GM21528 (cell line): ENCODE data around the gene MTHFSD.

ENCODE experiments used
- ATAC-seq: cut with Tn5 transposase; IDR thresholded peaks from one replicate; pipeline ENCODE4 v1.9.1; 2021; ENCODE audit warnings: mild to moderate bottlenecking, moderate library complexity; ENCODE audit not compliant: unreplicated experiment, low FRiP score

MTHFSD gene

GRCh38 chr16:86570558-86571529 is 15.8 kb upstream of the MTHFSD start:
- ATAC-seq, result no peak

GRCh38 chr16:86569701-86570447 is 14.8 kb upstream of the MTHFSD start:
- no peak for ATAC-seq

GRCh38 chr16:86568677-86569623 is 13.9 kb upstream of the MTHFSD start:
- no peak for ATAC-seq

- no peak for ATAC-seq
Measured at GRCh38 chr16:86567701-86568581, 12.9 kb upstream of the MTHFSD start.

GRCh38 chr16:86566966-86567700 is 12.1 kb upstream of the MTHFSD start:
- ATAC-seq, result no peak

GRCh38 chr16:86566601-86566965 is 11.5 kb upstream of the MTHFSD start, which contains the start of gene FOXC2:
Gene FOXC2, plus strand, starts transcription at chr16:86566829. Its CDS starts 507 bp downstream, at chr16:86567336.
- no peak for ATAC-seq

GRCh38 chr16:86565644-86566511 is 10.8 kb upstream of the MTHFSD start:
- no peak for ATAC-seq

- no peak for ATAC-seq
Measured at GRCh38 chr16:86565181-86565631, 10.2 kb upstream of the MTHFSD start.

GRCh38 chr16:86563469-86564345 is 8.7 kb upstream of the MTHFSD start:
- peak; percentile 80 for ATAC-seq

- no peak for ATAC-seq
Measured at GRCh38 chr16:86562356-86562755, 7.3 kb upstream of the MTHFSD start.

- no peak for ATAC-seq
Measured at GRCh38 chr16:86559802-86560305, 4.8 kb upstream of the MTHFSD start.

- no peak for ATAC-seq
Measured at GRCh38 chr16:86558355-86559193, 3.5 kb upstream of the MTHFSD start.

- ATAC-seq, result no peak
Measured at GRCh38 chr16:86557587-86557986, 2.6 kb upstream of the MTHFSD start.

GRCh38 chr16:86556576-86556975 is 1.5 kb upstream of the MTHFSD start:
- ATAC-seq, result no peak

- ATAC-seq, result no peak
Measured at GRCh38 chr16:86555704-86556075, 655 bp upstream of the MTHFSD start.

GRCh38 chr16:86554599-86554916 is 477 bp downstream of the MTHFSD start:
- no peak for ATAC-seq
